HG02943 (cell line): ENCODE results near the gene FAM24A.

ENCODE experiments used
- ATAC-seq: cut with Tn5 transposase; IDR thresholded peaks from one replicate; pipeline ENCODE4 v1.9.1; 2021; ENCODE audit warnings: mild to moderate bottlenecking, low read depth, moderate library complexity; ENCODE audit not compliant: unreplicated experiment

FAM24A gene

DNA sequence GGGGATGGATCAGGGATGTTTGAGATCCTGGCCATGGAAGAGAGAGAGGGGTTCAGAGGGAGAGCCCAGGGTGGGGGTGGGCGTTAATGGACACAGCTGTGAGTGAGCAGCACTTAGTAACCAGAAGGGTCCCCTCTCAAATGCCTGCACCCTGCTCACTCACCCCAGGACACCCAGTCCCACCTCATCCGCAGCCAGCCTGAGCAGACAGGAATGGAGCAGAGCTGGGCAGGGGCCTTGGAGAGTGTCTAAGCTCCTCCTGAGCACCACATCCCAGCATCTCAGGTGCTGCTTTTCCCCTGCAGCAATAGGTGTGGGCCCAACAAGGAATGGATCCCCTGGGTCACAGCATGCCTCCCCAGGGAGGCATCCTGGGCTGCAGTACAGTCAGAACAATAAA lies 5.3 kb downstream of the FAM24A start:
- no peak for ATAC-seq

DNA sequence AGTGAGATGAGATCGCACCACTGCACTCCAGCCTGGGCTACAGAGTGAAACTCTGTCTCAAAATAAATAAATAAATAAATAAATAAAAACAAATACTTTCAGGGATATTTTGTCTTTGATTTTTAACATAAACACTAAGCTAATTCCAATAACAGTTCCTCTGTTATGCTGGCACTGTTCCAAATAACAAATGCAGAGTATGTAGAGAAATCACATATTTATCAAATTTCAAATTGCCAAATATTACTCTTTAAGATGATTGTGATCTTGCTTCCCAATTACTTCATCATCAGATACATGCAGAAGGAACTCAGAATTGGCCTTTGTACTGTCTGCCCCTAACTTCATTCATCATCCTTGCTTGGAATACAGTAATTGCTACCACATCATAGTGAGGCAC lies 19.7 kb downstream of the FAM24A start:
- ATAC-seq = no peak

DNA sequence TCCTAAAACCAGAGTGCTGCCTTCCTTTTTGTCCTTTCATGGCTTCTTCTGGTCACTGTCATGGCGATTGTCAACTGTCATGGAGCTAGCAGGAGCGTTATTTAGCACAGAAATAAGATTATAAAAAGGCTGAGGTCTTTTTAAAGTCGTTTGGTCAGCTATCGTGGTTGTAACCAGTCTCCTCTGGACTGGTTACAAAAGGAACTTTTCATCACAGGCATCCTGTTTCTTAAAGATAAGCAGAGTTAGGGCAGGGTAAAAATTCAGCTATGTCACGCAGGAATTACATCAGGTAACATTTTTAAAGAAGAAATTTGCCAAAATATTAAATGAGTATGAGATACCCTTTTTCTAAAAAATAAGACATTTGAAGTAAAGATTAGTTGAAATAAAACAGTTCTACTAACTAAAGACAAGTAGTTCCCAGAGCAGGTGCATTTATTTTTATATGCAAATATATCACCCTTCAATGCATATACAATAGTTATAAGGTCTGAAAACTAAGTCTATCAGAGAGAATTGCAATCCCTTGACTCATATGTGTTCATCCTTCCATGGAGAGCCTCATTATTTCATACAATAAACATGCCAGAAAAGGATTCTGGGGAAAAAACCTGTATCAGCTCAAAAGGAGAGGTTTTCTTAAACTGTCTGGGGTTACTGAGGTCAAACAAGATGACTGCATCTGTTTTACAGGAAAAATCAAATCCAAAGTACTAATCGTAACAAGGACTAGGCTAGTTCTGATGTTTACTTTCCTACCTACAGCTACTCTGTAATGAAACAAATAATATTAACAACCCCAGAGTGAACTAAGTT lies 20.9 kb downstream of the FAM24A start:
- no peak for ATAC-seq

DNA sequence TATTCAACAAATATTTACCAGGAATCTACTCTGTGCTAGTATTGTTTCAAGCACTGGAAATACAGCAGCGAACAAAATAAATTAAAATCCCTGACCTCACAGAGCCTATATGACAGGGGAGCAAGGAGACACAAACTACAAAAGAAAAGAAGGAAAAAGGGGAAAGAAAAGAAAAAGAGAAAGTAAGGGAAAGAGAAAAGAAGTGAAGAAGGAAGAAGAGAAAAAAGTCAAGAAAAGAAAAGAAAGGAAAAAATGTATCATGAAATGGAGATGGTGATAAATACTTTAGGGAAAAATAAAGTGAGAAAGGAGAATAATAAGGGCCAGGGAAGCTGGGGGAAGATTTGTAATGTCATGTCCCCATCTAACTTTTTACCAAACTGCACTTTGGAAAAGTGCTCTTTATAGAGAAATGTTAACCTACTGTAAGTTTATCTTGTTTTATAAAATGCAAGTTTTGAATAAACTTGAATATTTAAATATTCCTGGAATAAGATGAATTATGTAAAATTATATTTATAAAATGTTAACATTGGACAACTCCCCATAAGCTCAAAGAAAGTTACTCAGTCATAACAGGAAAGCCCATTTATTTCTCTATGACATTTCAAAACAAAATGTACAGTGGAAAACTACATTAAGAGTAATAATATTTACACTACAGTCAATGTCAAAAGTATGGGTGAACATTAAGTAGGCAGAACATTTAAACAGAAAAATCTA lies 28.9 kb downstream of the FAM24A start:
- no peak for ATAC-seq

DNA sequence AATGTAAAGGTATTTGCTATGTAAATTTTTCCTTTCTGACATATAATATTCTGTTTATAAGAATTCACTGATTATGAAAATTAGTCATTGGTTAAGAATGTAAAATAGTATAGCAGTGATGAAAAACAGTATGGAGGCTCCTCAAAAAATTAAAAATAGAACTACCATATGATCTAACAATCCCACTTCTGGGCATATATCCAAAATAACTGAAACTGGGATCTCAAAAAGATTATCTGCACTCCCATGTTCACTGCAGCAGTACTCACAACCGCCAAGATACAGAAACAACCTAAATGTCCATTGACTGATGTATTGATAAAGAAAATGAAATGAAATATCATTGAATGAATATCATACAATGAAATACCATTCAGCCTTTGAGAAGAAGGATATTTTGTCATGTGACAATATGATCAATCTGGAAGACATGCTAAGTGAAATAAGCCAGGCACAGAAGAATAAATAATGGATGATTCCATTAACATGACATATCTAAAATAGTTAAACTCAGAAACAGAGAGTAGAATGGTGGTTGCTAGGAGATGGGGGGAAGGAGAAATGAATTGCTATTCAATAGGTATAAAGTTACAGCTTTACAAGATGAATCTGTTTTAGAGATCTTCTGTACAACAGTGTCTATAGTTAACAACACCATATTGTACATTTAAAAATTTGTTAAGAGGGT lies 29.6 kb downstream of the FAM24A start:
- no peak for ATAC-seq

DNA sequence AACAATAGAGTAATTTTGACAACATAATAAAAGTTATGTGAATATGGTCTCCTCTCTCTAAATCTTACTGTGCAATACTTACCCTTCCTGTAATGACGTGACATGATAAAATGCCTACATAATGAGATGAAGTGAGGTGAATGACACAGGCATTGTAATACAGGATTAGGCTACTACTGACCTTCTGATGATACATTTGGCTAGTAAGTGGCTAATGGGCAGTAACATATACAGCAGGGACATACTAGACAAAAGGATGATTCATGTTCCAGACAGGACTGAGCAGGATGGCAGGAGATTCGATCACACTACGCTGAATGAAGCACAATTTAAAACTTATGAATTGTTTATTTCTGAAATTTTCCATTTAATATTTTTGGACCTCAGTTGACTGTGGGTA lies 38.9 kb downstream of the FAM24A start:
- no peak for ATAC-seq

DNA sequence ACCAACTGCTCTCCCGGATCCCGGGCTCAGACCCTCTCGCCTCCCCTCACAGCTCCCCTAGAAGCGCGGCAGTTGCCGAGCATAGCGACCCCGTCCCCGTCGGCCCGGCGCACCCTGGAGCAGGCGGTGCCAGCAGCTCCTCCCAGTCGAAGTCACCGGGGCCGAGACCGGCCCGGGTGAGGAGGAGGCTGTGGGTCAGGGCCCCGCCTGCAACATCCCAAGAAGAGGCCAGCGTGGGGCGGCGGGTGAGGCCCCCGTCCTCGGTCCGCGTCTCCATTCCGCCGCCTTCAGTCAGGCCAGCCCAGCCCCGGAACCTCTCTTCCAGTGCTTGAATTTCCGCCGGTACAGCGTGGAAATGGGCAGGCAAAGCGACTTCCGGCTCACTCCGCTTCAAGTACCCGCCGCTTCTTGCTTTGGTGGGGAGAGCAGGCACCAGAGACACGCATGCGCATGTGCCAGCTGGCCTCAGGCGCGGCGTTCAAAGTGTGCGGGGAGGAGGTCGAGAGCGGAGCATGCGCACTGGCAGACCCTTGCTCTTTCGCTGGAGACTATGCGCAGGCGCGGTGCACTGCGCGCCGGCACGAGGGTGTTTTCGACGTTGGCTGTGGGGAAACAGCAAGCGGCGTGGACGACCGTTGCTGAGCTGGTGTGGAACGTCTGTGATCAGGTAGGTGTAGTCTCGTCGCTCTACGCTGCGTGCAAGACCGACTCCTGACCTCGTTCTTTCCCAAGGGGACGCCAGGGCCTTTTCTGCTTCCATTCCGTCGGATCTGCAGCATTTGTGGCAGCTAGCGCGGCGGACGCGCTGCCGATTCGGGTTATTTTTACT lies 43.7 kb downstream of the FAM24A start, which contains the start of gene C10orf88:
TSS of gene C10orf88 (minus strand) at position 326 of the 829 bp plus-strand sequence. CDS start at position 277, 49 bp downstream.
- peak; percentile 98 for ATAC-seq

DNA sequence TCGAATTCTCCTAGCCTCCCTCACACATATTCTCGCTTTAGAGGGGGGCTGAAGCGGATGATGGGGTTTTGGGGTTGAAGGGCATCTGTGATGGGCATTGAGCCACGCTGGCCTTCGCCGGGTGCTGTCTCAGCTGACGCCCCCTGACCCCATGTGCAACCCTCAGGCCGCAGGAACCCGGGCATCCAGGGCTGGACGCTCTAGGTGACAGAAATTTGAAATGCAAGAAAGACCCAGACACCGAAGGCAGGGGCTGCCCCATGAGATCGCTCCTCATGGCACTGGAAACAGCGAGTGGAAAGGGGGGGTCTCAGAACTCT lies 44.3 kb downstream of the FAM24A start:
- no peak for ATAC-seq

DNA sequence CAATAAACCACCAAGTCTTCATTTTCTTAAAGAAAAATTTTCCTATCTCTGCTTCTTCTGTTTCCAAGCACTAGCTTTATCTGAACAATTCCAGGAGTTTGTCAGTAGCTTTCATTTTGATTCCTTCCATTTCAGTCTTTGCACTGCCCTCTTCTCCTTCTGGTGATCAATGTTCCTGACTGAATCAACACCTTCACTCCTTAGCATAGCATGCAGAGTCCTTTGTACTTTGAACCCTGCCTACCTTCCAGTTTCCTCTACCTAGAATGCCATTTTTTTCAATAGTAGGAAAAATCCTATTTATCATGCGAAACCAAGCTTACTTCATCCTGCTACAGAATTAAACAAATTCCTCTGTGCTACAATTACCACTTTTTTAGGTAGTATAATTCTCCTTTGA lies 45.5 kb downstream of the FAM24A start:
- no peak for ATAC-seq

DNA sequence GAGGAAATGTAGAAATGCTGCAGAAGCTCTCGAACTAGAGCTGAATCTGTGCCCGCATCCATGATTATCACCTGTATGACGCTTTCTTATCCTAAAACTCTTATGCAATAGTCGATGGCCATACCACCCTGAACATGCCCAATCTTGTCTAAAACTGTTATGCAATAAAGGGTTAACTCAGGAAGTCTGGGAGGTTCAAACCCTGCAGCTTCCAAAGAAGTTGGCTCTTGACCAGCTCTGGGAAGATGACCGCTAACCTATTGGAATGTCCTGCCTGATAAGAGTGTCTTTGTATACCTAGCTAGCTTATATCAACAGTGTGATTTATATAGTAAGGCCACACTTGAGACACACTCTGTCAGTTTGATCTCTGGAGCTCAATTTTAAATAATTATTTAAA lies 47.1 kb downstream of the FAM24A start:
- no peak for ATAC-seq

DNA sequence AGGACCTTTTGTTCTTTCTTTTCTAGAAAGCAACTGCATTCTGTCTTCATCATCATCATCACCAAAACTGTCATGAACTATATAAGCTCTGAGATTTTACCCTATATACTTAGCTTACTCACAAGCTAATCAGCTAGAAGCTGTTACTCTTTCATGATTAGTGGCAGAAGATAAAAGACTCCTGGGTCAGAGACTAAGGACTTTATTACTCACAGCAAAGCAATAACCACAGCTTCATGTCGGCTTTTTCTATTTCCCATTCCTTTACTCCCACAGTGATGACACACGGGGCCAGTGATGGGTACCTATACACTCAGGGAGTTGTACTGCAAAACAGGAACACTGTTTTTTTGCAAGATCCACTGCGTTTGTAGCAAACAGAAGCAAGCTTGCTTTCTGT lies 52.0 kb downstream of the FAM24A start:
- ATAC-seq = no peak
